ENCODE measurements around the gene SLC35G1. TPM values are rescaled to one million over a fixed set of nuclear protein-coding genes. Genes with fewer than 3 reads are reported as not detected.

SLC35G1 gene
- total RNA-seq, 4 donors from 2014 or later: 3.4 to 5.5 (median 4.7) TPM

DNA sequence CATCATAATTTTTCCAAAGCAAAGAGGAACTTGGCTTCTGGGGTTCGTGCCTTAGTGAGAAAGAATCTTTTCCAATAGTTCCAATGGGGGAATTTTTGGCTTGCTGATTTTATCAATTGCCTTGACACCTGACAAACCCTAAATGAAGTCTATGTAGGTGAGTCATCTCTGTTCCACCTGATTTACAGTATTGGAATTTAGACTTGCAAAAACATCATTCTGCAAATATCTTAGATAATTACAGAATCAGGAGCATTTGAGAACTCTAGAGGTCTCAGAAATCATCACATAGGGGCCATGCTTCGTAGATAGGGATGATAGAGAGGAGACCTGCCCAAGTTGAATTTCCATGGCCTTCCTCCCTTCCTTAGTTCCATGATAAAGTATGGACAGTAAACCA lies 9.3 kb downstream of the SLC35G1 start:
- Histone ChIP-seq H3K27me3 (no peaks in the 10 kb centered on the region), H3K9me3 (no peaks in the 10 kb centered on the region), H3K27ac (no peak overlapping the region), H3K36me3 (peaks cover 0 to 20% of the 10 kb centered on the region in 2 donors), H3K4me1 (no peaks in the 10 kb centered on the region), H3K4me3 (no peak overlapping the region)
- ATAC-seq: no peak
- 100% methylated on average over 2 of the region's 2 CpGs for WGBS, 2 donors (ENCODE audit: low coverage in 1 of 2)
- no peak for TF ChIP-seq POLR2AphosphoS5 (IDR thresholded peaks at IDR 0.05)
- no peak for TF ChIP-seq EP300 (IDR thresholded peaks at IDR 0.05)
- TF ChIP-seq POLR2A (IDR thresholded peaks at IDR 0.05): no peak
- TF ChIP-seq, protein P1, sequence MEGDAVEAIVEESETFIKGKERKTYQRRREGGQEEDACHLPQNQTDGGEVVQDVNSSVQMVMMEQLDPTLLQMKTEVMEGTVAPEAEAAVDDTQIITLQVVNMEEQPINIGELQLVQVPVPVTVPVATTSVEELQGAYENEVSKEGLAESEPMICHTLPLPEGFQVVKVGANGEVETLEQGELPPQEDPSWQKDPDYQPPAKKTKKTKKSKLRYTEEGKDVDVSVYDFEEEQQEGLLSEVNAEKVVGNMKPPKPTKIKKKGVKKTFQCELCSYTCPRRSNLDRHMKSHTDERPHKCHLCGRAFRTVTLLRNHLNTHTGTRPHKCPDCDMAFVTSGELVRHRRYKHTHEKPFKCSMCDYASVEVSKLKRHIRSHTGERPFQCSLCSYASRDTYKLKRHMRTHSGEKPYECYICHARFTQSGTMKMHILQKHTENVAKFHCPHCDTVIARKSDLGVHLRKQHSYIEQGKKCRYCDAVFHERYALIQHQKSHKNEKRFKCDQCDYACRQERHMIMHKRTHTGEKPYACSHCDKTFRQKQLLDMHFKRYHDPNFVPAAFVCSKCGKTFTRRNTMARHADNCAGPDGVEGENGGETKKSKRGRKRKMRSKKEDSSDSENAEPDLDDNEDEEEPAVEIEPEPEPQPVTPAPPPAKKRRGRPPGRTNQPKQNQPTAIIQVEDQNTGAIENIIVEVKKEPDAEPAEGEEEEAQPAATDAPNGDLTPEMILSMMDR (IDR thresholded peaks at IDR 0.05): no peak

DNA sequence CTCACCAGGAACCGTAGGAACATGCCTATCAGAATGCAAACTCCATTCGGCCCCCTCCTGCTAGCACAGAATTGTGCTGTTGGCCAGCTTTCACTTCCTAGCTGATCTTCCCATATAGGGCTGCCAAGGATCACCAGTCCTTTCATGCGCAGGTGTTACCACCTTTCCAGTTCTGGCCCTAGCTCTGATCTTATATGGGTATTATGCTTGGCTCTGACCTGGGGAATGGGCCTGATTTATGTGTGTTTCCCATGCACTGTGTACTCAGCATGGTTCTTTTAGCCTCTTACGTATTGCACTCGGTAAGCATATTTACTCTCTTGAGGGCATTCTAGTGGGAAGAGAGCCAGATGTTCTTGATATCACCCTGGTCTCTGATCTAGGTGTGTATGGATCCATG lies 11.1 kb downstream of the SLC35G1 start:
- H3K4me1 ChIP-seq: no peaks in the 10 kb centered on the region
- no peak for ATAC-seq
- TF ChIP-seq POLR2AphosphoS5 (IDR thresholded peaks at IDR 0.05) (no peak), EP300 (IDR thresholded peaks at IDR 0.05) (no peak), POLR2A (IDR thresholded peaks at IDR 0.05) (no peak)
- TF ChIP-seq, protein P1 (IDR thresholded peaks at IDR 0.05): no peak
- H3K36me3 ChIP-seq: peaks cover 0 to 29% of the 10 kb centered on the region in 2 donors
- no peak overlapping the region for H3K4me3 ChIP-seq
- no peak overlapping the region for H3K27ac ChIP-seq
- WGBS, 2 donors (ENCODE audit: low coverage in 1 of 2): 91 to 95% methylated on average over 4 to 5 of the region's 5 CpGs
- H3K9me3 ChIP-seq: no peaks in the 10 kb centered on the region
- H3K27me3 ChIP-seq: no peaks in the 10 kb centered on the region

DNA sequence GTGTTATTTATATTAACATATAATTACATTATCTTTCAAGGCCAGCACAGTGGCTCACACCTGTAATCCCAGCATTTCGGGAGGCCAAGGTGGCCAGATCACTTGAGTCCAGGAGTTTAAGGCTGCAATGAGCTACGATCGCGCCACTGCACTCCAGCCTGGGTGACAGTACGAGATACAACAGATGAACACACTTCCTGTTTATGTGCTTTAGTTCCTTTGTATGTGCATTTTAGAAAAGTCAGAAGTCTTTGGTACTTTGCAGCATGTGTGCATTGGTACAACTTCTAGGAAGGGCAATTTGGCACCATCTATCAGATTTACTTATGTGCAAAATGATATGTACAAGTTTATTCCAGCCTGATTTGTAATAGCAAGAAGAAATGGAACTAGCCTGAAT lies 13.3 kb downstream of the SLC35G1 start:
- H3K4me3 ChIP-seq: no peak overlapping the region
- H3K4me1 ChIP-seq: no peaks in the 10 kb centered on the region
- no peaks in the 10 kb centered on the region for H3K27me3 ChIP-seq
- H3K36me3 ChIP-seq: peaks cover 0 to 29% of the 10 kb centered on the region in 2 donors
- TF ChIP-seq EP300 (IDR thresholded peaks at IDR 0.05): no peak
- no peak for TF ChIP-seq POLR2AphosphoS5 (IDR thresholded peaks at IDR 0.05)
- no peak overlapping the region for H3K27ac ChIP-seq
- no peaks in the 10 kb centered on the region for H3K9me3 ChIP-seq
- 78 to 92% methylated on average over 5 of the region's 5 CpGs for WGBS, 2 donors (ENCODE audit: low coverage in 1 of 2)
- no peak for ATAC-seq

DNA sequence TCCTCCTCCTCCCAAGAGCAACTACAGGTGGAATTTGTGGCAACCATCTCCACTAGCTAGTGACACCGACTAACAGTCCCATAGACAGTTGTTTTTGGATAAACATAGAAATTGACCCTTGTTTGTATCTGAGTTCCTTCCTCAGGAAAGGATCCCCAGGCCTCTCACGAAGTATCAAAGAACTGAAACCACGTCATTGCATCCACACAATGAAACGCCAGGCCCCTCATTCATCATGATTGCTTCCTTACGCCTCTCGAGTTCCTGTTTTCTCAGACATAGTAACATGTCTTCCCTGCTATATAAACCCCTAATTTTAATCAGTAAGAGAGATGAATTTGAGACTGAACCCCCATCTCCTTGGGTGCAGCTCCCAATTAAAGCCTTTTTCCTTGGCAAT lies 18.1 kb downstream of the SLC35G1 start:
- Histone ChIP-seq H3K27me3 (no peaks in the 10 kb centered on the region), H3K36me3 (peaks cover 0 to 25% of the 10 kb centered on the region in 2 donors), H3K27ac (no peak overlapping the region), H3K9me3 (no peaks in the 10 kb centered on the region), H3K4me1 (peaks cover 0 to 7% (median under 1%) of the 10 kb centered on the region in 3 donors), H3K4me3 (no peak overlapping the region)
- TF ChIP-seq POLR2AphosphoS5 (IDR thresholded peaks at IDR 0.05) (no peak), EP300 (IDR thresholded peaks at IDR 0.05) (no peak), POLR2A (IDR thresholded peaks at IDR 0.05) (no peak)
- TF ChIP-seq, protein P1 (IDR thresholded peaks at IDR 0.05): no peak
- ATAC-seq: no peak
- 47 to 63% methylated on average over 3 to 6 of the region's 6 CpGs for WGBS, 2 donors (ENCODE audit: low coverage in 1 of 2)

DNA sequence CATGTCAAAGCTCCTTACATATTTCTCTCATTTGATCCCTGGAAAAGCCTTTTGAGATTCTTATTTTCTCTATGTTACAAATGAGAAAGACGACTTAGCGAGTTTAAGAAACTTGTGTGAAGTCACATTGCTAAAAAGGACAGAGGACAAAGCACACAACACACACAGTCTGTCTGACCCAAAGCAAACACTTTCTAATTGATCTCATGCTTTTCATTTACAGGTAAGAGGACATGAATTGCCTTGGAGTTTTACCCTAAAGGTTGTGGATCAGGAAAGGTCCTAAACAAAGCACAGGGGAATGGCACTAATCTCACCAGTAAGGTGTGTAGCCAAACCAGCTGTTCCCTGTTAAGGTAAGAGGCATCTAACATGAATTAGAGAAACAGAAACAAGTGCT lies 18.7 kb downstream of the SLC35G1 start:
- Histone ChIP-seq H3K4me1 (peaks cover 0 to 13% (median 4%) of the 10 kb centered on the region in 3 donors), H3K36me3 (peaks cover 0 to 19% of the 10 kb centered on the region in 2 donors), H3K9me3 (no peaks in the 10 kb centered on the region), H3K4me3 (no peak overlapping the region), H3K27ac (no peak overlapping the region), H3K27me3 (no peaks in the 10 kb centered on the region)
- TF ChIP-seq POLR2AphosphoS5 (IDR thresholded peaks at IDR 0.05) (no peak), EP300 (IDR thresholded peaks at IDR 0.05) (no peak), POLR2A (IDR thresholded peaks at IDR 0.05) (no peak)
- TF ChIP-seq, protein P1 (IDR thresholded peaks at IDR 0.05): no peak
- 90% methylated on average over 2 of the region's 2 CpGs; no CpG with 5 or more reads in 1 of the 2 donors for WGBS, 2 donors (ENCODE audit: low coverage in 1 of 2)
- no peak for ATAC-seq

All from gastroesophageal sphincter (tissue), 4 donors.